SKM-1 treated with dmso at 0.1 percent for 144 hours (cell line): ENCODE data around the gene SLC8A3.

Experiments used
- DNase-seq: peaks from one replicate; lab custom pipeline; 2025; ENCODE audit not compliant: unreplicated experiment; lab: John Stamatoyannopoulos, UW

SLC8A3 gene

GRCh38 chr14:70121521-70121920 lies 67.2 kb downstream of the SLC8A3 start:
- no peak for DNase-seq

GRCh38 chr14:70118064-70118463 lies 70.7 kb downstream of the SLC8A3 start:
- no peak for DNase-seq

GRCh38 chr14:70116278-70116677 lies 72.5 kb downstream of the SLC8A3 start:
- DNase-seq = no peak

GRCh38 chr14:70114621-70115156 lies 74.1 kb downstream of the SLC8A3 start:
- DNase-seq = no peak

GRCh38 chr14:70113211-70113610 lies 75.5 kb downstream of the SLC8A3 start:
- DNase-seq = no peak

GRCh38 chr14:70108419-70108818 lies 80.3 kb downstream of the SLC8A3 start:
- no peak for DNase-seq

- no peak for DNase-seq
Measured at GRCh38 chr14:70107309-70107708, 81.4 kb downstream of the SLC8A3 start.

GRCh38 chr14:70100071-70100470 lies 88.7 kb downstream of the SLC8A3 start:
- no peak for DNase-seq

- DNase-seq = no peak
Measured at GRCh38 chr14:70098250-70098809, 90.4 kb downstream of the SLC8A3 start.

GRCh38 chr14:70097576-70098249 lies 91.0 kb downstream of the SLC8A3 start:
- no peak for DNase-seq

- DNase-seq = no peak
Measured at GRCh38 chr14:70096866-70097265, 91.9 kb downstream of the SLC8A3 start.

GRCh38 chr14:70094631-70095030 lies 94.1 kb downstream of the SLC8A3 start:
- DNase-seq = no peak

GRCh38 chr14:70094106-70094505 lies 94.6 kb downstream of the SLC8A3 start:
- no peak for DNase-seq

- DNase-seq = no peak
Measured at GRCh38 chr14:70093156-70093555, 95.6 kb downstream of the SLC8A3 start.

- DNase-seq = no peak
Measured at GRCh38 chr14:70087380-70087697, 101.4 kb downstream of the SLC8A3 start.

- no peak for DNase-seq
Measured at GRCh38 chr14:70086685-70087379, 101.9 kb downstream of the SLC8A3 start.

- no peak for DNase-seq
Measured at GRCh38 chr14:70084226-70084625, 104.5 kb downstream of the SLC8A3 start.

GRCh38 chr14:70082394-70082793 lies 106.4 kb downstream of the SLC8A3 start:
- DNase-seq = no peak

GRCh38 chr14:70080076-70080475 lies 108.7 kb downstream of the SLC8A3 start:
- no peak for DNase-seq

GRCh38 chr14:70078329-70078728 lies 110.4 kb downstream of the SLC8A3 start:
- DNase-seq = no peak

GRCh38 chr14:70077720-70078119 lies 111.0 kb downstream of the SLC8A3 start:
- DNase-seq = no peak

GRCh38 chr14:70077005-70077404 lies 111.7 kb downstream of the SLC8A3 start:
- no peak for DNase-seq
